ENCODE measurements around the gene NSUN4. TPM values are rescaled to one million over a fixed set of nuclear protein-coding genes. Genes with fewer than 3 reads are reported as not detected.

Gene NSUN4
- total and polyA plus RNA-seq, 9 of the 15 experiments (the other 6 are each of a cell fraction or from before 2014, with no cell fraction given), result 33.4 to 60.2 (median 46.3) TPM

- TF ChIP-seq RFX5 (IDR thresholded peaks at IDR 0.05; ENCODE audit: low read depth, low read length), result no peak
- TF ChIP-seq YBX1 (IDR thresholded peaks at IDR 0.05), result no peak
- TF ChIP-seq NFYB (IDR thresholded peaks at IDR 0.05; ENCODE audit: extremely low read depth, insufficient read length), result no peak
These were observed 2.7 kb downstream of the NSUN4 start (continued) for GRCh38 chr1:46343351-46343695.

GRCh38 chr1:46343705-46344104 is 3.1 kb downstream of the NSUN4 start:
- Histone ChIP-seq H3K4me1 (replicated peaks in 1 of 2; ENCODE audit: control insufficient read depth in 2 of 2, insufficient read depth in 2 of 2, low read length in 2 of 2) (peaks cover 25 to 28% of the 10 kb centered on the region in 2 experiments), H2AFZ (ENCODE audit: low read depth, low read length) (no peak overlapping the region), H3K36me3 (ENCODE audit: control insufficient read depth, insufficient read depth, low read length) (peaks cover 71% of the 10 kb centered on the region), H3K9me3 (replicated peaks; ENCODE audit: control insufficient read depth, insufficient read depth, low read depth, low read length) (no peaks in the 10 kb centered on the region), H3K9ac (ENCODE audit: insufficient read depth in 1 of 2, low read depth in 2 of 2, low read length in 2 of 2) (peak overlapping the region in 1 of 2 experiments; percentile 23; a peak in 1 of 4 replicates), H3K4me2 (ENCODE audit: insufficient read depth, low read length) (no peak overlapping the region), H3K79me2 (ENCODE audit: control insufficient read depth, insufficient read depth, low read length) (peaks cover 59% of the 10 kb centered on the region), H4K20me1 (replicated peaks; ENCODE audit: control insufficient read depth, insufficient read depth, low read length) (peaks cover 5% of the 10 kb centered on the region; the same call in 1 of the 2 replicates), H3K4me3 (no peak overlapping the region), H3K27me3 (ENCODE audit: control insufficient read depth in 2 of 2, insufficient read depth in 2 of 2, low read length in 2 of 2) (no peaks in the 10 kb centered on the region), H3K9me1 (ENCODE audit: control insufficient read depth, insufficient read depth, low read length) (peaks cover 11% of the 10 kb centered on the region), H3K27ac (ENCODE audit: extremely low read depth, low read depth, low read length) (no peak overlapping the region)
- ATAC-seq (no peak), DNase-seq (ENCODE audit: extremely low read depth in 1 of 4, low spot score in 3 of 4) (no peak), FAIRE-seq (no peak)
- no TSS peak for BruUV-seq (replicated peaks)
- ChIA-PET CTCF (ENCODE audit: low intra/inter-chr PET ratio) (no interaction called here), POLR2A (interaction anchor here (0.8 to 2.2 kb wide), 8 partner anchors 9 to 124 kb away, joined by 3 to 11 read pairs (median 3); no protein-coding TSS in a partner anchor)
- TF ChIP-seq ADNP (tag; IDR thresholded peaks at IDR 0.05) (no peak), POLR2AphosphoS5 (IDR thresholded peaks at IDR 0.05; ENCODE audit: control insufficient read depth, insufficient read depth, low read depth, low read length) (peak; percentile 51; the same call in 1 of the 2 replicates)
- WGBS (ENCODE audit: insufficient coverage, low coverage, missing lambda C conversion rate), result 91% methylated on average over 4 of the region's 4 CpGs
- intact Hi-C loops (cut with micrococcal nuclease) (loop anchor here (10.0 kb wide), 1 partner anchor 59 kb away; no protein-coding TSS in a partner anchor), in situ Hi-C loops (cut with MboI) (no loop called here)
